ENCODE data around the gene REV3L. TPM values are rescaled to one million over a fixed set of nuclear protein-coding genes. Genes with fewer than 3 reads are reported as not detected.

Gene REV3L
- total and polyA plus RNA-seq, 2 of the 8 experiments (the other 6 are each of a cell fraction or from before 2014, with no cell fraction given): 2.1 to 6.6 TPM

DNA sequence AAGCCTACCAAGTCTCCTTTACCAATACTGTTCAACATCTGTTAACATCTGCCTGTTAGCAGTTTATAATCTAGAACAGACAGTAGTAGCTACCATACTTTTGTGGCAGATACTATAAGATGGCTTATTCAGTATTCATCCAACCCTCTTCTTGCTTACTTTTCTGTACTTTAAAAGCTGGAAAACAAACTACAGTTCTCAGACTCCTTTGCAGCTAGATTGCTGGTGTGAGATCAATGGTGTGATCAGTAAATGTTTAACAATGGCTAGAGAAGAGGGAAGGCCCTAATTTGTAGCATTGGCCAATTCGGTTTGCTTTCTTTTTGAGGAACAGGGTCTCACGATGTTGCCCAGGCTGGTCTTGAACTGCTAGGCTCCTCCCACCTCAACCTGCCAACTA lies 3.5 kb upstream of the REV3L start:
- H3K79me2 ChIP-seq (ENCODE audit: control insufficient read depth in 1 of 2, insufficient read depth in 2 of 2, low read length in 2 of 2): peaks cover 5 to 58% of the 10 kb centered on the region in 2 experiments
- H2AK5ac ChIP-seq (ENCODE audit: low read depth, low read length): 0 out of 2 replicates have a peak overlapping the region, but pooled peaks have one; percentile 1
- H2BK20ac ChIP-seq (ENCODE audit: low read length): no peak overlapping the region
- H3K18ac ChIP-seq (ENCODE audit: extremely low read depth, low read length): no peak overlapping the region
- TF ChIP-seq ZNF274 (IDR thresholded peaks at IDR 0.05; ENCODE audit: borderline replicate concordance, extremely low read depth, low read length) (no peak), CREB1 (IDR thresholded peaks at IDR 0.05) (no peak), NANOG (IDR thresholded peaks at IDR 0.05; ENCODE audit: insufficient read depth, low read depth, low read length, poor library complexity, severe bottlenecking) (no peak), ASH2L (IDR thresholded peaks at IDR 0.05; ENCODE audit: low read length) (no peak), HDAC6 (IDR thresholded peaks at IDR 0.05; ENCODE audit: low read depth, low read length) (no peak), EZH2 (IDR thresholded peaks at IDR 0.05; ENCODE audit: low read depth, low read length, severe bottlenecking) (no peak), CBX8 (IDR thresholded peaks at IDR 0.05; ENCODE audit: borderline replicate concordance, low read depth, low read length) (no peak), TAF1 (IDR thresholded peaks at IDR 0.05; ENCODE audit: low read depth, low read length) (no peak), POLR2A (IDR thresholded peaks at IDR 0.05; ENCODE audit: control extremely low read depth in 1 of 2, low read depth in 2 of 2, low read length in 2 of 2) (no peak), POLR2AphosphoS5 (IDR thresholded peaks at IDR 0.05; ENCODE audit: low read depth, low read length) (no peak), BRCA1 (IDR thresholded peaks at IDR 0.05; ENCODE audit: low read depth, low read length) (no peak), CHD1 (IDR thresholded peaks at IDR 0.05; ENCODE audit: low read depth, low read length) (no peak), SUZ12 (IDR thresholded peaks at IDR 0.05; ENCODE audit: low read length) (no peak)
- TF ChIP-seq, protein P1, sequence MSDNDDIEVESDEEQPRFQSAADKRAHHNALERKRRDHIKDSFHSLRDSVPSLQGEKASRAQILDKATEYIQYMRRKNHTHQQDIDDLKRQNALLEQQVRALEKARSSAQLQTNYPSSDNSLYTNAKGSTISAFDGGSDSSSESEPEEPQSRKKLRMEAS (IDR thresholded peaks at IDR 0.05): no peak
- no peak overlapping the region for H4K91ac ChIP-seq (replicated peaks; ENCODE audit: insufficient read length, low read length)
- peaks cover 0 to 6% (median 4%) of the 10 kb centered on the region in 4 experiments; a peak in 5 of 8 replicates for H3K36me3 ChIP-seq (ENCODE audit: control insufficient read depth in 2 of 4, insufficient read depth in 4 of 4, low read length in 3 of 4)
- H3K4me1 ChIP-seq (replicated peaks in 1 of 4; ENCODE audit: control insufficient read depth in 3 of 4, insufficient read depth in 4 of 4, low read length in 3 of 4): peaks cover 0 to 3% (median under 1%) of the 10 kb centered on the region in 4 experiments; a peak in 3 of 7 replicates
- no peak overlapping the region for H2AFZ ChIP-seq (ENCODE audit: low read length)
- H4K20me1 ChIP-seq (replicated peaks in 1 of 2; ENCODE audit: control insufficient read depth in 1 of 2, insufficient read depth in 2 of 2, low read length in 2 of 2): peaks cover 3 to 4% of the 10 kb centered on the region in 2 experiments
- H2BK12ac ChIP-seq (ENCODE audit: low read depth, low read length): no peak overlapping the region
- peaks cover 2 to 6% (median 5%) of the 10 kb centered on the region in 4 experiments; a peak in 6 of 7 replicates for H3K27me3 ChIP-seq (replicated peaks in 1 of 4; ENCODE audit: control insufficient read depth in 3 of 4, extremely low read depth in 1 of 4, insufficient read depth in 3 of 4, low read length in 3 of 4)
- DNase-seq (ENCODE audit: low read depth in 1 of 2, low spot score in 2 of 2): no peak
- peaks cover 9% of the 10 kb centered on the region for H3K23me2 ChIP-seq (ENCODE audit: low read depth, low read length)
- no peak overlapping the region for H4K5ac ChIP-seq (ENCODE audit: insufficient read length, low read depth, low read length)
- no peak overlapping the region for H3K9ac ChIP-seq (replicated peaks in 1 of 4; ENCODE audit: extremely low read depth in 1 of 4, low read depth in 3 of 4, low read length in 3 of 4)
- H3K79me1 ChIP-seq (ENCODE audit: low read depth, low read length): peaks cover 3% of the 10 kb centered on the region
- no peak overlapping the region for H3K56ac ChIP-seq (replicated peaks; ENCODE audit: insufficient read length, low read depth, low read length)
- no peak overlapping the region for H2BK15ac ChIP-seq (ENCODE audit: low read length)
- no peak overlapping the region for H3K4ac ChIP-seq (replicated peaks; ENCODE audit: insufficient read length, low read depth, low read length)
- ChIA-PET CTCF (ENCODE audit: partially characterized antibody) (interaction anchor here (0.7 to 1.2 kb wide), 3 partner anchors 79 to 559 kb away, joined by 3 to 4 read pairs (median 3); no protein-coding TSS in a partner anchor), POLR2A (ENCODE audit: partially characterized antibody) (interaction anchor here (0.9 to 1.4 kb wide), 2 partner anchors 12 to 65 kb away, joined by 3 read pairs; no protein-coding TSS in a partner anchor)
- H3K4me3 ChIP-seq (ENCODE audit: extremely low read depth in 1 of 4, insufficient read depth in 2 of 4, low read depth in 3 of 4, low read length in 4 of 4): no peak overlapping the region
- H3K27ac ChIP-seq (ENCODE audit: low read depth, low read length): no peak overlapping the region
- no peak overlapping the region for H3K4me2 ChIP-seq (ENCODE audit: insufficient read depth in 1 of 2, low read depth in 2 of 2, low read length in 2 of 2)
- no peak overlapping the region for H3K14ac ChIP-seq (ENCODE audit: insufficient read length)
- no peak overlapping the region for H2BK120ac ChIP-seq (replicated peaks; ENCODE audit: low read depth, low read length)
- 90% methylated on average over 2 of the region's 2 CpGs; no CpG with 5 or more reads in 1 of the 2 experiments for WGBS, 2 experiments (ENCODE audit: extremely low coverage in 1 of 2, insufficient coverage in 1 of 2, insufficient read length in 1 of 2, insufficient replicate concordance in 2 of 2, low coverage in 1 of 2, low lambda C conversion rate in 2 of 2, missing lambda C conversion rate in 1 of 2)
- no peak overlapping the region for H2BK5ac ChIP-seq (ENCODE audit: low read depth, low read length)
- no peak for FAIRE-seq
- no peak overlapping the region for H3K23ac ChIP-seq (ENCODE audit: insufficient read length)
- H4K8ac ChIP-seq (ENCODE audit: extremely low read depth, insufficient read depth, low read length): no peak overlapping the region
- no peaks in the 10 kb centered on the region; a peak in 1 of 4 replicates for H3K9me3 ChIP-seq (ENCODE audit: insufficient read depth in 2 of 2, low read depth in 1 of 2, low read length in 1 of 2)

Data from H1 (cell line).